Bronchial epithelial cell (primary cell): ENCODE results near the gene EXOG. TPM values are rescaled to one million over a fixed set of nuclear protein-coding genes. Genes with fewer than 3 reads are reported as not detected.

Experiments used
- DNase-seq: peaks from one replicate; pipeline ENCODE4 v3.0.0-alpha.2; 2010; ENCODE audit warnings: low read depth
- FAIRE-seq: peaks from 2 replicates; lab custom pipeline; 2011; peaks lifted over from hg19 to GRCh38; lab: Jason Lieb, UNC
- H3K27me3 ChIP-seq: 2 replicates; pipeline ENCODE4 v1.5.1; 2011; ENCODE audit warnings: low read length; ENCODE audit not compliant: control insufficient read depth, insufficient read depth
- H3K36me3 ChIP-seq: 2 replicates; pipeline ENCODE4 v1.5.1; 2011; ENCODE audit warnings: low read length; ENCODE audit not compliant: control insufficient read depth, insufficient read depth
- H3K4me3 ChIP-seq: 2 replicates; pipeline ENCODE4 v1.5.1; 2011; ENCODE audit warnings: mild to moderate bottlenecking, low read depth, low read length, control low read depth
- total RNA-seq: library from RNA; depleted of rRNA; stranded (reverse); fragments of >200 nt; gene quantifications from 2 replicates; pipeline ENCODE4 v1.2.1, GENCODE V29; 2014
- TF ChIP-seq, protein P1 (sequence below): IDR thresholded peaks from 2 replicates; pipeline ENCODE4 v1.5.1; 2011; ENCODE audit warnings: mild to moderate bottlenecking, moderate library complexity, low read length, control low read depth, inconsistent platforms; ENCODE audit not compliant: insufficient read depth, severe bottlenecking

The EXOG gene
- total RNA-seq, 1 donor from 2014 or later: 5.8 TPM

DNA sequence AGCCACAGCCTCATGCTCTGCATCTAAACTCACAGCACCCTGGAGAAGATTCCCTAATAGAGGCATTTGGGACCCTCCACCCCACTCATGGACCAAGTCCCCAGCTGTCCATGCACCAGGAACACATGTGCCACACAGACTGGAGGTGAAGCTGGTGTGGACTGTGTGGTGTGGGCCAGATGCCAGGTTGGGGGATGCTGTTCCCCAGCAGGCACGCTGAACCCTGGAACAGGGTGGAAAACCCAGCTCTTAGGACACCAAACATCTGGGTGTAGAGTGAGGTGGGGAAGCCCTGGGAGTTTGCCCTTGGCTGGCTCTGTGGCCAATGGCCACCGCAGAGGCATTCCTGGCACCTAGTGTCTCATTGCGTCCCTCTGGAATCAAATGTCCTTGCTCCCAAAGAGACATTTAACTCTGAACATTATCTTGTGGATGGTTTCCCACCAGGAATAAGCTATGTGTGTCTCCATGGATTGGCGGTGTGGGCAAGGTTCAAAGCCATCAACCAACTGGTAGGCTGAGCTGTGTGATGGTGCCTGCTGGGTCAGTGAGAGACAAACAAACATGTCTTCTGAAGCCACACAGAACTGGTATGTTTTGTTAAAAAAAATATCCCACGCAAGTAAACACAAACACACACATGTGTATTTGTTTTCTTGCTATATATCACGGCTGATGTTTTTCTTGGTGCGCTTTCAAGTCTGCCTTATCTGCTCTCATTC lies 65.0 kb downstream of the EXOG start:
- peak; percentile 58 for FAIRE-seq
- no peak for DNase-seq
- Histone ChIP-seq H3K4me3 (no peak overlapping the region), H3K27me3 (no peaks in the 10 kb centered on the region), H3K36me3 (no peaks in the 10 kb centered on the region)
- TF ChIP-seq, protein P1, sequence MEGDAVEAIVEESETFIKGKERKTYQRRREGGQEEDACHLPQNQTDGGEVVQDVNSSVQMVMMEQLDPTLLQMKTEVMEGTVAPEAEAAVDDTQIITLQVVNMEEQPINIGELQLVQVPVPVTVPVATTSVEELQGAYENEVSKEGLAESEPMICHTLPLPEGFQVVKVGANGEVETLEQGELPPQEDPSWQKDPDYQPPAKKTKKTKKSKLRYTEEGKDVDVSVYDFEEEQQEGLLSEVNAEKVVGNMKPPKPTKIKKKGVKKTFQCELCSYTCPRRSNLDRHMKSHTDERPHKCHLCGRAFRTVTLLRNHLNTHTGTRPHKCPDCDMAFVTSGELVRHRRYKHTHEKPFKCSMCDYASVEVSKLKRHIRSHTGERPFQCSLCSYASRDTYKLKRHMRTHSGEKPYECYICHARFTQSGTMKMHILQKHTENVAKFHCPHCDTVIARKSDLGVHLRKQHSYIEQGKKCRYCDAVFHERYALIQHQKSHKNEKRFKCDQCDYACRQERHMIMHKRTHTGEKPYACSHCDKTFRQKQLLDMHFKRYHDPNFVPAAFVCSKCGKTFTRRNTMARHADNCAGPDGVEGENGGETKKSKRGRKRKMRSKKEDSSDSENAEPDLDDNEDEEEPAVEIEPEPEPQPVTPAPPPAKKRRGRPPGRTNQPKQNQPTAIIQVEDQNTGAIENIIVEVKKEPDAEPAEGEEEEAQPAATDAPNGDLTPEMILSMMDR: no peak

DNA sequence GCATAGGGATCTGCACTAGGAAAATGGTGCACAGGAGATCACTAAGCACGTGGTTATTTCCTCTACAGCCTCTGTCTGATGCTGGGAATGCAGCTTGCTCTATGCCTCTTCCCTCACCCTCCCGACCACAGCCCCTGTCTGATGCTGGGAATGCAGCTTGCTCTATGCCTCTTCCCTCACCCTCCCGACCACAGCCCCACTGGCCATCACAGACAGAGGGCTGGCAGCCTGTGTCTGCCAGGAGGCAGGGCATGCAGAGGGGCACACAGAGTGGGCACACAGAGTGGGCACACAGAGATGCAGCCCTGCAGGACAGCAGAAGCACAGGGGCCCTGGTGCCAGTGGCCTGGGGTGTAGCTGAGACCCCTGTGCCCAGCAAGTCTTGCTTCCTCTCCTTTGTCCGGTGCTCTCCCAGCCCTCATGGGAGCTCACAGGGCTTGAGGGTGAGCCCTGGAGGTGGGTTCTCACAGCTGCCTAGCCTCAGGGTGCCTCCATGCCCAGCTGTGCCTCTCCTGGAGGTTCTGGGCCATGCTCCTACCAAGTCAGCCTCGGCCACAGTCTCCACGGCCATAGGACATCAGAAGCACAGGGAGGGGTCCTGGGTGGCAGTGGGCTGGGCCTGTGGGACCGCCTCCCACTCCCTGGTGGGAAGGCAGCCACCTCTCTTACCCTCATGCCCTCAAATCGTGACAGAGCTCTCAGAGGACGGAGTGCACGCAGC lies 65.8 kb downstream of the EXOG start:
- H3K36me3 ChIP-seq: no peaks in the 10 kb centered on the region
- TF ChIP-seq, protein P1: no peak
- H3K4me3 ChIP-seq: no peak overlapping the region
- FAIRE-seq (no peak), DNase-seq (no peak)
- H3K27me3 ChIP-seq: no peaks in the 10 kb centered on the region

DNA sequence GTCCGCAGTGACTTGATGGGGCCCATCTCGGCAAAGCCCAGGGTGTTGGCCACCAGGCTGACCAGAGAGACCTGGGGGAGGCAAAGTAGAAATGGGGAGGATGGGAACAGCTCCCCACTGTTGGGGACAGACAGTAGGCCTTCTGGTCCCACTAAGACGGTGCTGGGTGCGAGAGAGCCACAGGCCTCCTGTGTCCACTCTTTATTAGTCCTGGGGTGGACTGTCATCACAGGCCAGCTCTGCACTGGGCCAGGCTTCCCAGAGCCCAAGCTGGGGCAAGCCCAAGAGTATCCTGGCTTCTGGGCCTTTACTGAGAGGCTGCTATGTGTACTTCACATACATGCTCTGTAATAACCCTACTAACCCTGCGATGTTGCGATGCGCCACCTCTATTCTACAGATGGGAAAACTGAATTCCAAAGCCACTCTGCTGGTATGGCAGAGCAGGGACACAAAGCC lies 66.4 kb downstream of the EXOG start:
- no peak for FAIRE-seq
- TF ChIP-seq, protein P1: no peak

DNA sequence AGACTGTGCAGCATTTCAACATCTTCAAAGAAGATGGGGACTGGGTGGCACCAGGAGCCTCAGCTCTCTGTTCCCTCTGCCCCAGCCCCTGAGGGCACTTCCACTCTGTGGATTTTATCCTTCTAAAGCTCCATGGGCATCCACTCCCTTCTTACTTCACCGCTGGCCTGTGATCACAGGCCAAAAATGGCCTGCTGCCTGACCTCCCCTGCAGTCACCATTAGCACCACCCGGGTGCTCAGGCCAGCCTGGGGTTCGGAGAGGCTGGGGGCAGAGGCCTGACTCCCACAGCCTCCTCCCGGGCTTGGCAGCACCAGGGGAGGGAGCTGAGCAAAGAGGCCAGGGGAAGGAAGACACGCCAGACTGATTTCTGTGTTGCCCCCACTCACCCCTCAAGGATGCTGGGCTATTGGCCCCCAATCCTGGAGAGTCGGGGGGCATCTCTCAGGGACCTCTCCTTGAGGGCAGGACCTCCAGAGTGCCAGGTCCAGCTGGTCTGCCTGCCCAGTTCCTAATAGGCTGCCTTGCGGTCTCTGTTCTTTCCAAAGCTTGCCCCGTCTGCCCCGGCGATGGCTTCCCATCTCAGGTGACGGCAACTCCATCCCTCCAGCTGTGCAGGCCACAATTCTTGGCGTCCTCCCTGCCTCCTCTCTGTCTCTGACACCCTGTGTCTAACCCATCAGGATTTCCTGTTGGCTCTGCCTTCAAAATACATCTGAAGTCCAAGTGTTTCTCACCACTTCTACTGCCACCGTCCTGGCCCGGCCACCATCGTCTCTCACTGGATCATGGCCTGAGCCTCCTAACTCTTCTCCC lies 67.1 kb downstream of the EXOG start:
- no peak overlapping the region for H3K4me3 ChIP-seq
- no peaks in the 10 kb centered on the region for H3K27me3 ChIP-seq
- no peaks in the 10 kb centered on the region for H3K36me3 ChIP-seq
- no peak for FAIRE-seq
- no peak for DNase-seq
- TF ChIP-seq, protein P1: no peak

More for the DNA sequence above, 66.4 kb downstream of the EXOG start:
- no peak for DNase-seq
- Histone ChIP-seq H3K27me3 (no peaks in the 10 kb centered on the region), H3K4me3 (no peak overlapping the region), H3K36me3 (no peaks in the 10 kb centered on the region)

DNA sequence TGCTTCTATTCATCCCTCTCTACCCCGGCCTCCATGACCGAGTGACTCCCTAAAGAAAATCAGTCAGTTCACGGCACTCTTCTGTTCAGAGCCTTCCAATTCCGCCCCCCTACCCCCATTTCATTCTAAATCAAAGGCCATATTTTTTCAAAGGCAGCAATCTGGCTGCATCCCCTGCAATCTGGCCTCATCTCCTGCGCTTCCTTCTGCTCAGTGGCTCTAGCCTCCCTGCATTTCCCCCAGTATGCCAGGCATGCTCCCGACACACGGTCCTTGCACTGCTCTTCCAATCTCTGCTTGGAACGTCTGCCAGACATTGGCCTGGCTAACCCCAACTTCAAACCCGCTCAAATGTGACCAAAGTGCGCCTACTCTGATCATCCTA lies 67.7 kb downstream of the EXOG start:
- no peak for FAIRE-seq
- no peak overlapping the region for H3K4me3 ChIP-seq
- TF ChIP-seq, protein P1: no peak
- DNase-seq: no peak
- no peaks in the 10 kb centered on the region for H3K27me3 ChIP-seq
- no peaks in the 10 kb centered on the region for H3K36me3 ChIP-seq
